Tibial artery (tissue), 4 donors: ENCODE measurements around the gene PDSS1.
"Not testable (repeated sequence)": the region's sequence is repeated elsewhere in the genome, so short reads cannot be mapped to it uniquely, and the experiment has no call there.

Experiments used
- DNase-seq, 2 donors: peaks; one replicate each; pipeline ENCODE4 v3.0.0-alpha.2; 2019
- H3K27ac ChIP-seq, 2 donors: fragments of 200-600 bp; sonication (generic) in 1 of 2; 1 replicate in 1 of 2; 2 replicates in 1 of 2; pipeline ENCODE4 v1.5.1; 2018 to 2019; ENCODE audit warnings: mild to moderate bottlenecking in 1 of 2
- H3K27me3 ChIP-seq, 2 donors: fragments of 200-600 bp; sonication (generic) in 1 of 2; one replicate each; pipeline versions ENCODE4 v1.5.1 to v1.6.0; 2016 to 2019
- H3K36me3 ChIP-seq, 3 donors: fragments of 200-600 bp; sonication (generic) in 2 of 3; one replicate each; pipeline ENCODE4 v1.5.1; 2016 to 2019; ENCODE audit warnings: mild to moderate bottlenecking in 2 of 3
- H3K4me1 ChIP-seq, 4 donors: fragments of 200-600 bp; sonication (generic) in 2 of 4; 1 replicate in 3 of 4; 2 replicates in 1 of 4; pipeline ENCODE4 v1.5.1; 2016 to 2019
- H3K4me3 ChIP-seq, 2 donors: fragments of 200-600 bp; sonication (generic) in 1 of 2; 1 replicate in 1 of 2; 2 replicates in 1 of 2; pipeline ENCODE4 v1.5.1; 2018 to 2019; ENCODE audit warnings: mild to moderate bottlenecking in 2 of 2
- H3K9me3 ChIP-seq, 3 donors: fragments of 200-600 bp; sonication (generic) in 1 of 3; one replicate each; pipeline ENCODE4 v1.5.1; 2016 to 2019
- CTCF ChIP-seq, 2 experiments: fragments of 200-600 bp in 1 of 2; fragments of 450-650 bp in 1 of 2; IDR thresholded peaks; one replicate each; pipeline ENCODE4 v1.5.1; 2017 to 2019; ENCODE audit warnings: antibody characterized with exemption in 2 of 2, mild to moderate bottlenecking in 1 of 2, moderate library complexity in 1 of 2
- intact Hi-C: fragments of 100-400 bp; cut with DNase I; formaldehyde crosslinking; loops from one replicate; pipeline ENCODE4 v1.15.0; 2023; ENCODE audit warnings: low total_unique reads

PDSS1 gene

GRCh38 chr10:26662864-26663263, 34.6 kb upstream of the PDSS1 start:
- Histone ChIP-seq H3K27ac (no peak overlapping the region), H3K36me3 (no peaks in the 10 kb centered on the region), H3K9me3 (no peaks in the 10 kb centered on the region), H3K27me3 (peaks cover 0 to 4% of the 10 kb centered on the region in 2 donors), H3K4me1 (no peaks in the 10 kb centered on the region), H3K4me3 (no peak overlapping the region)
- intact Hi-C loops: no loop called here
- TF ChIP-seq CTCF (IDR thresholded peaks at IDR 0.05): no peak
- no peak for DNase-seq

- Histone ChIP-seq H3K4me1 (no peaks in the 10 kb centered on the region), H3K27ac (no peak overlapping the region), H3K36me3 (no peaks in the 10 kb centered on the region), H3K9me3 (no peaks in the 10 kb centered on the region), H3K4me3 (no peak overlapping the region), H3K27me3 (peaks cover 0 to 3% of the 10 kb centered on the region in 2 donors)
- no peak for TF ChIP-seq CTCF (IDR thresholded peaks at IDR 0.05)
- intact Hi-C loops: no loop called here
- no peak for DNase-seq
These were observed 32.1 kb upstream of the PDSS1 start for GRCh38 chr10:26665080-26666048.

GRCh38 chr10:26675873-26676257, 21.6 kb upstream of the PDSS1 start:
- intact Hi-C loops: no loop called here
- Histone ChIP-seq H3K27ac (no peak overlapping the region), H3K4me1 (no peaks in the 10 kb centered on the region), H3K9me3 (no peaks in the 10 kb centered on the region), H3K4me3 (no peak overlapping the region), H3K36me3 (no peaks in the 10 kb centered on the region), H3K27me3 (no peaks in the 10 kb centered on the region)
- no peak for TF ChIP-seq CTCF (IDR thresholded peaks at IDR 0.05)
- DNase-seq: no peak

- no peak for DNase-seq
- intact Hi-C loops: no loop called here
- Histone ChIP-seq H3K4me1 (no peaks in the 10 kb centered on the region), H3K36me3 (no peaks in the 10 kb centered on the region), H3K9me3 (no peaks in the 10 kb centered on the region), H3K4me3 (no peak overlapping the region), H3K27ac (no peak overlapping the region), H3K27me3 (peaks cover 0 to 2% of the 10 kb centered on the region in 2 donors)
- TF ChIP-seq CTCF (IDR thresholded peaks at IDR 0.05): no peak
These were observed 17.9 kb upstream of the PDSS1 start for GRCh38 chr10:26679588-26679987.

GRCh38 chr10:26681076-26681475, 16.4 kb upstream of the PDSS1 start:
- Histone ChIP-seq H3K36me3 (no peaks in the 10 kb centered on the region), H3K27ac (no peak overlapping the region), H3K27me3 (peaks cover 0 to 9% of the 10 kb centered on the region in 2 donors), H3K9me3 (no peaks in the 10 kb centered on the region), H3K4me3 (no peak overlapping the region), H3K4me1 (no peaks in the 10 kb centered on the region)
- TF ChIP-seq CTCF (IDR thresholded peaks at IDR 0.05): no peak
- no peak for DNase-seq
- intact Hi-C loops: no loop called here

- H3K27ac ChIP-seq, H3K9me3 ChIP-seq, H3K27me3 ChIP-seq, H3K36me3 ChIP-seq, H3K4me1 ChIP-seq, H3K4me3 ChIP-seq, intact Hi-C loops, DNase-seq: not testable (repeated sequence)
These were observed 15.5 kb upstream of the PDSS1 start for GRCh38 chr10:26681971-26682370.
